Panc1 (cell line): ENCODE results near the gene PIP4K2A. TPM values are rescaled to one million over a fixed set of nuclear protein-coding genes. Genes with fewer than 3 reads are reported as not detected.

ENCODE experiments used
- ATAC-seq: fragments of 200-7000 bp; cut with Tn5 transposase; 2 replicates; pipeline ENCODE4 v1.9.1; 2020; ENCODE audit warnings: mild to moderate bottlenecking, moderate library complexity
- BruUV-seq: library from RNA; stranded (reverse); fragments of 400-500 nt; replicated peaks from 2 replicates; lab custom pipeline; 2021; lab: Mats Ljungman, UMichigan
- CTCF ChIA-PET: fragments of 300-600 bp; sonication (Branson Sonifier 250); formaldehyde crosslinking; loops from one replicate; lab custom pipeline; 2022; ENCODE audit warnings: antibody characterized with exemption; lab: Charles Lee
- POLR2A ChIA-PET: fragments of 300-600 bp; sonication (Branson Sonifier 250); formaldehyde crosslinking; loops from one replicate; lab custom pipeline; 2022; ENCODE audit warnings: antibody characterized with exemption; lab: Charles Lee
- DNase-seq: peaks from one replicate; pipeline ENCODE4 v3.0.0-alpha.2; 2010; ENCODE audit warnings: low read depth, low spot score
- H3K27ac ChIP-seq: 2 replicates; pipeline ENCODE4 v1.5.1; 2011; ENCODE audit warnings: mild to moderate bottlenecking, low read length, inconsistent platforms
- H3K27me3 ChIP-seq: fragments of 200-500 bp; sonication (Bioruptor generic); 2 replicates; pipeline ENCODE4 v1.6.0; 2014; ENCODE audit warnings: low read length, inconsistent platforms; ENCODE audit not compliant: control insufficient read depth, insufficient read depth
- H3K36me3 ChIP-seq: fragments of 200-500 bp; sonication (Bioruptor generic); 2 replicates; pipeline ENCODE4 v1.5.1; 2014; ENCODE audit warnings: inconsistent platforms, mild to moderate bottlenecking, low read length, moderate library complexity; ENCODE audit not compliant: control insufficient read depth, insufficient read depth
- H3K4me1 ChIP-seq: 2 replicates; pipeline ENCODE4 v1.5.1; 2011; ENCODE audit warnings: inconsistent platforms, mild to moderate bottlenecking, low read length, moderate library complexity; ENCODE audit not compliant: control insufficient read depth, insufficient read depth
- H3K4me3 ChIP-seq, 2 experiments: 2 replicates each; pipeline ENCODE4 v1.5.1; 2011 to 2012; ENCODE audit warnings: low read depth in 2 of 2, low read length in 2 of 2, mild to moderate bottlenecking in 2 of 2, inconsistent platforms in 1 of 2, moderate library complexity in 1 of 2
- H3K9me3 ChIP-seq: fragments of 200-500 bp; sonication (Bioruptor generic); 2 replicates; pipeline ENCODE4 v1.5.1; 2014; ENCODE audit warnings: low read depth, mild to moderate bottlenecking, inconsistent platforms, low read length, moderate library complexity; ENCODE audit not compliant: control insufficient read depth, insufficient read depth
- CTCF ChIP-seq: fragments of 450-650 bp; IDR thresholded peaks from 2 replicates; pipeline ENCODE4 v1.5.1; 2017; ENCODE audit warnings: mild to moderate bottlenecking
- POLR2AphosphoS5 ChIP-seq: IDR thresholded peaks from 2 replicates; pipeline ENCODE4 v1.6.1; 2012; ENCODE audit warnings: mild to moderate bottlenecking, low read depth, low read length, moderate library complexity
- REST ChIP-seq, 2 experiments: IDR thresholded peaks; 2 replicates each; pipeline ENCODE4 v1.6.1; 2011 to 2012; ENCODE audit warnings: low read depth in 2 of 2, control low read depth in 1 of 2, low read length in 1 of 2, mild to moderate bottlenecking in 1 of 2, moderate library complexity in 1 of 2; ENCODE audit not compliant: insufficient read depth in 1 of 2
- SIN3A ChIP-seq: IDR thresholded peaks from 2 replicates; pipeline ENCODE4 v1.6.1; 2012; ENCODE audit warnings: low read depth, mild to moderate bottlenecking, low read length, moderate library complexity, borderline replicate concordance; ENCODE audit not compliant: insufficient read depth
- in situ Hi-C: cut with HindIII; loops from 2 replicates; pipeline ENCODE4 v1.10.0; 2016; ENCODE audit warnings: low sequenced_read_pairs, low pct_unique_long_range_greater_than_20kb
- intact Hi-C: fragments of 100-400 bp; cut with micrococcal nuclease; formaldehyde crosslinking; loops from one replicate; pipeline ENCODE4 v1.10.0; 2022; ENCODE audit not compliant: unreplicated experiment
- total RNA-seq: library from RNA; stranded (reverse); gene quantifications from one replicate; pipeline ENCODE4 v1.2.1, GENCODE V29; 2021; ENCODE audit not compliant: unreplicated experiment

Gene PIP4K2A
- total RNA-seq, 1 experiment from 2014 or later = 25.2 TPM

- ATAC-seq = no peak
- in situ Hi-C loops = no loop called here
Measured at GRCh38 chr10:22617516-22617915, 96.9 kb downstream of the PIP4K2A start.

GRCh38 chr10:22617051-22617450, 97.3 kb downstream of the PIP4K2A start:
- no TSS peak for BruUV-seq
- ChIA-PET CTCF (interaction anchor here (0.6 kb wide), 1 partner anchor 683 kb away, joined by 3 read pairs; no protein-coding TSS in a partner anchor), POLR2A (no interaction called here)
- no peaks in the 10 kb centered on the region for H3K27me3 ChIP-seq
- peak overlapping the region; percentile 73 for H3K27ac ChIP-seq
- in situ Hi-C loops = no loop called here
- TF ChIP-seq REST (IDR thresholded peaks at IDR 0.05; ENCODE audit: insufficient read depth in 1 of 2, low read depth in 2 of 2, low read length in 1 of 2) (no peak), CTCF (no peak), POLR2AphosphoS5 (no peak)
- ATAC-seq (no peak), DNase-seq (no peak)
- intact Hi-C loops = no loop called here
- H3K4me3 ChIP-seq = no peak overlapping the region
- H3K4me1 ChIP-seq = peaks cover 57% of the 10 kb centered on the region
- no peaks in the 10 kb centered on the region for H3K36me3 ChIP-seq
- no peaks in the 10 kb centered on the region for H3K9me3 ChIP-seq

More at GRCh38 chr10:22617516-22617915, 96.9 kb downstream of the PIP4K2A start:
- H3K27ac ChIP-seq = peak overlapping the region; percentile 52; the same call in 1 of the 2 replicates
- H3K36me3 ChIP-seq = no peaks in the 10 kb centered on the region
- no peak for TF ChIP-seq REST (IDR thresholded peaks at IDR 0.05; ENCODE audit: insufficient read depth in 1 of 2, low read depth in 2 of 2, low read length in 1 of 2)
- TF ChIP-seq SIN3A = no peak
- intact Hi-C loops = no loop called here
- POLR2A ChIA-PET = no interaction called here
- no peak for DNase-seq
- CTCF ChIA-PET = no interaction called here
- no peaks in the 10 kb centered on the region for H3K27me3 ChIP-seq
- no peaks in the 10 kb centered on the region for H3K9me3 ChIP-seq
- no peak overlapping the region for H3K4me3 ChIP-seq
- H3K4me1 ChIP-seq = peaks cover 58% of the 10 kb centered on the region
- BruUV-seq = no TSS peak
